Dendritic cell treated with granulocyte-macrophage colony-stimulating factor and Interleukin-4, amounts not matched to agents 40 ng/mL and 50 ng/mL, for 4 days (primary cell): Measurements from ENCODE around the gene OR4F15.

Experiments used
- H3K27ac Mint-ChIP-seq: one replicate; pipeline ENCODE4 v1.8.0; 2022; ENCODE audit warnings: mild to moderate bottlenecking, mixed read lengths
- H3K27me3 Mint-ChIP-seq: one replicate; pipeline ENCODE4 v1.8.0; 2022; ENCODE audit warnings: mild to moderate bottlenecking, mixed read lengths
- H3K36me3 Mint-ChIP-seq: one replicate; pipeline ENCODE4 v1.8.0; 2022; ENCODE audit warnings: low read depth, mixed read lengths
- H3K4me1 Mint-ChIP-seq: one replicate; pipeline ENCODE4 v1.8.0; 2022; ENCODE audit warnings: low read depth, mixed read lengths
- H3K4me3 Mint-ChIP-seq: one replicate; pipeline ENCODE4 v1.8.0; 2022; ENCODE audit warnings: mild to moderate bottlenecking, moderate library complexity, mixed read lengths
- H3K9me3 Mint-ChIP-seq: one replicate; pipeline ENCODE4 v1.8.0; 2022; ENCODE audit warnings: mixed read lengths
- intact Hi-C: fragments of 100-400 bp; cut with micrococcal nuclease; formaldehyde crosslinking; loops from one replicate; pipeline ENCODE4 v1.15.0; 2022

The OR4F15 gene

GRCh38 chr15:101810876-101811275, 1.1 kb upstream of the OR4F15 start:
- intact Hi-C loops, result no loop called here
- Mint-ChIP-seq H3K36me3 (no peaks in the 10 kb centered on the region), H3K4me1 (no peaks in the 10 kb centered on the region)

GRCh38 chr15:101813803-101814534, 2.0 kb downstream of the OR4F15 start:
- intact Hi-C loops, result no loop called here
- Mint-ChIP-seq H3K27ac (no peak overlapping the region), H3K4me1 (no peaks in the 10 kb centered on the region), H3K9me3 (no peaks in the 10 kb centered on the region), H3K36me3 (no peaks in the 10 kb centered on the region), H3K27me3 (no peaks in the 10 kb centered on the region), H3K4me3 (no peak overlapping the region)

More at GRCh38 chr15:101810876-101811275, 1.1 kb upstream of the OR4F15 start:
- Mint-ChIP-seq H3K4me3 (no peak overlapping the region), H3K27ac (no peak overlapping the region), H3K27me3 (no peaks in the 10 kb centered on the region), H3K9me3 (peaks cover 2% of the 10 kb centered on the region)

- H3K27ac Mint-ChIP-seq, result no peak overlapping the region
- H3K4me3 Mint-ChIP-seq, result no peak overlapping the region
- no peaks in the 10 kb centered on the region for H3K27me3 Mint-ChIP-seq
Observed at GRCh38 chr15:101820781-101821180, 8.8 kb downstream of the OR4F15 start.

GRCh38 chr15:101827257-101827656, 15.3 kb downstream of the OR4F15 start:
- Mint-ChIP-seq H3K27me3 (peaks cover 2% of the 10 kb centered on the region), H3K4me1 (no peaks in the 10 kb centered on the region), H3K27ac (no peak overlapping the region), H3K4me3 (no peak overlapping the region), H3K36me3 (no peaks in the 10 kb centered on the region), H3K9me3 (no peaks in the 10 kb centered on the region)
- intact Hi-C loops, result no loop called here

More at GRCh38 chr15:101820781-101821180, 8.8 kb downstream of the OR4F15 start:
- Mint-ChIP-seq H3K36me3 (no peaks in the 10 kb centered on the region), H3K9me3 (no peaks in the 10 kb centered on the region), H3K4me1 (no peaks in the 10 kb centered on the region)
- intact Hi-C loops, result no loop called here

GRCh38 chr15:101828774-101829173, 16.8 kb downstream of the OR4F15 start:
- Mint-ChIP-seq H3K27ac (no peak overlapping the region), H3K27me3 (peaks cover 2% of the 10 kb centered on the region), H3K4me1 (no peaks in the 10 kb centered on the region)

GRCh38 chr15:101841656-101842055, 29.7 kb downstream of the OR4F15 start:
- Mint-ChIP-seq H3K27ac (no peak overlapping the region), H3K27me3 (peaks cover 6% of the 10 kb centered on the region), H3K4me3 (no peak overlapping the region)

More at GRCh38 chr15:101828774-101829173, 16.8 kb downstream of the OR4F15 start:
- H3K9me3 Mint-ChIP-seq, result no peaks in the 10 kb centered on the region
- no peak overlapping the region for H3K4me3 Mint-ChIP-seq
- intact Hi-C loops, result no loop called here
- no peaks in the 10 kb centered on the region for H3K36me3 Mint-ChIP-seq

GRCh38 chr15:101844916-101845315, 32.9 kb downstream of the OR4F15 start:
- intact Hi-C loops, result no loop called here
- H3K27ac Mint-ChIP-seq, result no peak overlapping the region

More at GRCh38 chr15:101841656-101842055, 29.7 kb downstream of the OR4F15 start:
- intact Hi-C loops, result no loop called here
- Mint-ChIP-seq H3K36me3 (no peaks in the 10 kb centered on the region), H3K4me1 (no peaks in the 10 kb centered on the region), H3K9me3 (no peaks in the 10 kb centered on the region)

GRCh38 chr15:101852356-101852755, 40.4 kb downstream of the OR4F15 start:
- no peaks in the 10 kb centered on the region for H3K9me3 Mint-ChIP-seq
- intact Hi-C loops, result no loop called here
- H3K4me1 Mint-ChIP-seq, result no peaks in the 10 kb centered on the region
- no peak overlapping the region for H3K27ac Mint-ChIP-seq
- no peaks in the 10 kb centered on the region for H3K36me3 Mint-ChIP-seq
- no peaks in the 10 kb centered on the region for H3K27me3 Mint-ChIP-seq
- H3K4me3 Mint-ChIP-seq, result no peak overlapping the region

More at GRCh38 chr15:101844916-101845315, 32.9 kb downstream of the OR4F15 start:
- no peaks in the 10 kb centered on the region for H3K36me3 Mint-ChIP-seq
- H3K9me3 Mint-ChIP-seq, result no peaks in the 10 kb centered on the region
- no peak overlapping the region for H3K4me3 Mint-ChIP-seq
- H3K4me1 Mint-ChIP-seq, result no peaks in the 10 kb centered on the region
- H3K27me3 Mint-ChIP-seq, result peaks cover 3% of the 10 kb centered on the region
